ENCODE measurements around the gene LRRC74B.

The LRRC74B gene

GRCh38 chr22:21101877-21102638, 56.3 kb downstream of the LRRC74B start:
- in situ Hi-C loops (cut with MboI; ENCODE audit: low sequenced_read_pairs) = no loop called here

- in situ Hi-C loops (cut with MboI; ENCODE audit: low sequenced_read_pairs) = no loop called here
These were observed 57.0 kb downstream of the LRRC74B start for GRCh38 chr22:21102659-21103267.

GRCh38 chr22:21103633-21104032, 57.9 kb downstream of the LRRC74B start:
- in situ Hi-C loops (cut with MboI; ENCODE audit: low sequenced_read_pairs) = no loop called here

- in situ Hi-C loops (cut with MboI; ENCODE audit: low sequenced_read_pairs) = no loop called here
These were observed 58.5 kb downstream of the LRRC74B start for GRCh38 chr22:21104126-21104691.

GRCh38 chr22:21105294-21105693, 59.5 kb downstream of the LRRC74B start:
- in situ Hi-C loops (cut with MboI; ENCODE audit: low sequenced_read_pairs) = no loop called here

- in situ Hi-C loops (cut with MboI; ENCODE audit: low sequenced_read_pairs) = no loop called here
These were observed 60.3 kb downstream of the LRRC74B start for GRCh38 chr22:21106000-21106399.

- in situ Hi-C loops (cut with MboI; ENCODE audit: low sequenced_read_pairs) = no loop called here
These were observed 62.8 kb downstream of the LRRC74B start for GRCh38 chr22:21108379-21109115.
